ENCODE data around the gene PATL1.
A peak's percentile ranks its signal among the peaks of the same experiment; 100 is the strongest.

Gene PATL1

GRCh38 chr11:59676205-59676604 lies 7.4 kb upstream of the PATL1 start:
- ChIA-PET CTCF (interaction anchor here (10.6 kb wide), 1 partner anchor 137 kb away, joined by 91 read pairs; no protein-coding TSS in a partner anchor), POLR2A (no interaction called here)
- DNase-seq (ENCODE audit: extremely low spot score) = no peak
- no peak for TF ChIP-seq CTCF (IDR thresholded peaks at IDR 0.05; ENCODE audit: control extremely low read depth, extremely low read depth, low read depth, missing control alignments)

- ChIA-PET POLR2A (no interaction called here), CTCF (interaction anchor here (10.6 kb wide), 1 partner anchor 135 kb away, joined by 91 read pairs; no protein-coding TSS in a partner anchor)
- DNase-seq (ENCODE audit: extremely low spot score) = no peak
- no peak for TF ChIP-seq CTCF (IDR thresholded peaks at IDR 0.05; ENCODE audit: control extremely low read depth, extremely low read depth, low read depth, missing control alignments)
Observed at GRCh38 chr11:59674291-59674690, 5.5 kb upstream of the PATL1 start.

DNA sequence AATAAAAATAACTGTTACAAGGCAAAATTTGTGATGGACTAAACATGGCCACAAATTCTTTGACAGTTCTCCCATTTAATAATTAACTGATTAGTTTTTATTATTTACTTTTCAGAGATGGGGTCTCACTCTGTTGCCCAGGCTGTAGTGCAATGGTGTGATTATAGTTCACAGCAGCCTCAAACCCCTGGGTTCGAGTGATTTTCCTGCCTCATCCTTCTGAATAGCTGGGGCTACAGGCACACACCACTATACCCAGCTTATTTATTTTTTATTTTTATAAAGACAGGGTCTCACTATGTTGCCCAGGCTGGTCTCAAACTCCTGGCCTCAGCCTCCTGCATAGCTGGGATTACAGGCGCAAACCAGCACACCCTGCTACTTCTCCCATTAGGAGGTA lies 4.5 kb upstream of the PATL1 start:
- no peak for TF ChIP-seq CTCF (IDR thresholded peaks at IDR 0.05; ENCODE audit: control extremely low read depth, extremely low read depth, low read depth, missing control alignments)
- DNase-seq (ENCODE audit: extremely low spot score) = no peak
- ChIA-PET CTCF (interaction anchor here (1.1 to 10.6 kb wide), 2 partner anchors 80 to 134 kb away, joined by 4 to 91 read pairs; no protein-coding TSS in a partner anchor), POLR2A (no interaction called here)

DNA sequence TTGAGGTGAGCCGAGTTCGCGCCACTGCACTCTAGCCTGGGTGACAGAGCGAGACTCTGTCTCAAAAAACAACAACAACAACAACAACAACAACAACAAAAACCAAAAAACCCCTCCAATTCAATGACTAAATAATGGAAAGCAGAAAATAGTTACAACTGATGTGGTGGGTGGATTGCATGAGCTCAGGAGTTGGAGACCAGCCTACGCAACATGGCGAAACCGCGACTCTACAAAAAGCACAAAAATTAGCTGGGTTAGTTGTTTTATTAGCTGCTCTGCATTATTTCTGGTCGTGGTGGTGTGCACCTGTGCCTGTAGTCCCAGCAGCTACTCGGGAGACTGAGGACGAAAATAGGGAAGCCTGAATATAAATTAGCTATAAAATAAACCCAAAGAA lies 2.6 kb upstream of the PATL1 start:
- ChIA-PET CTCF (interaction anchor here (0.9 to 10.6 kb wide), 4 partner anchors 9 to 513 kb away, joined by 3 to 91 read pairs (median 8); no protein-coding TSS in a partner anchor), POLR2A (no interaction called here)
- no peak for DNase-seq (ENCODE audit: extremely low spot score)
- TF ChIP-seq CTCF (IDR thresholded peaks at IDR 0.05; ENCODE audit: control extremely low read depth, extremely low read depth, low read depth, missing control alignments) = no peak

DNA sequence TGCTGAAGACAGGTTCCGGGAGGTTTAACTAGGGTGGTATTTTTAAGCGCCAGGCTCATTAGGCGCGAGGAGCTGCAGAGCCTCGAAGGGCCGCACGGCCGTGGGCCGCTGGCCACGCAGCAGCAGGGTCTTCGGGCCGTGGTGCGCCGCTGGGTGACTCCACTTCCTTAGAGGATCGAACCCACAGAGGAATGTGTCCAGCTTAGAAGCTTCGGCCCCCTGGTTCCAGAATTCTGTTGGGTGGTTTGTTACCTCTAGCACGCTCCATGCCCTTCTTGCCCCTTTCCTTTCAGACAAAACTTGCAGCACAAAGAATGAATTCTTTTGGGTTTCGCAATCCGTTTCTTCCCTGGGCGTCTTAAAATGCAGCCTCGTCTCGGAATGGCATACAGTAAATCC lies 773 bp upstream of the PATL1 start:
- ChIA-PET CTCF (interaction anchor here (1.0 to 1.9 kb wide), 8 partner anchors 9 to 140 kb away, joined by 3 to 11 read pairs (median 4); partner anchors contain the start of gene MRPL16), POLR2A (interaction anchor here (0.5 to 2.5 kb wide), 12 partner anchors 8 to 1803 kb away, joined by 3 to 19 read pairs (median 4); partner anchors contain the start of genes MRPL16 and OSBP)
- no peak for DNase-seq (ENCODE audit: extremely low spot score)
- TF ChIP-seq CTCF (IDR thresholded peaks at IDR 0.05; ENCODE audit: control extremely low read depth, extremely low read depth, low read depth, missing control alignments) = no peak

DNA sequence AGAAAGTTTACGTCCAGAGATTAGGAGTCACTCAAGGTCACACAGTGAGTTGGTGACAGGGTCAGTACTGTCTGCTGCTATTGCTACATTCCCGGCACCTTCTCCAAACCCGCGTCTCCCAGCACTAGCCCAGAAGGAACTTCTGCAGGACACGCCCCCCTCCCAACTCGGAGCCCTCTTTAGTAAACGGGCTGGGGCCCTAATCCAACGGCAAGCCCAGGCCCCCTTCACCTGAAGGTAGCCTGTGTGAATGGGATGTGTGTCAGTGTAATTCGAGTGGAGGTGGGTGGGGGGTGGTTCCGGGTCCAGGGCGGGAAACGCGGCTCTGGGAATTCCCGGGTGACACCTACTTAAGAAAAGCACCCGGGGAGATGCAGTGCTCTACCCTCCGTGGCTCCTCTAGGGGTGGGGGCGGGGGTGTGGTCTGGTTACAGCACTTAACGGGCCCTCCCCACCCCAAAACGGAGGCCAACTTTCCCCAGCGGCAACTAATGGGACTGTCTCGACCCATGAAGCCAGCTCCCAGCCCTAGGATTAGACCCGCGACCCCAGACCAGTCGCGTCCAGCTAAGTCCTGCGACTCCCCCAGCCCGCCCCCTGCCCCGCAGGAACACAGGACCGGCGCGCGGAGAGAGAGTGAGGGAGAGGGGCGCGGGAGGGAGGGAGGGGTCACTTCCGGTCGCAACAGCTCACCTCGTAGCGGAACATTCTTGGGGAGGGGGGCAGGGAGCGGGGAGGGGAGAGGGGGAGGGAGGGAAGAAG lies 468 bp downstream of the PATL1 start:
- ChIA-PET POLR2A (interaction anchor here (0.8 to 2.5 kb wide), 7 partner anchors 53 to 791 kb away, joined by 3 to 19 read pairs (median 4); partner anchors contain the start of genes MRPL16 and OSBP), CTCF (interaction anchor here (0.9 to 1.9 kb wide), 9 partner anchors 7 to 131 kb away, joined by 3 to 11 read pairs (median 4); no protein-coding TSS in a partner anchor)
- no peak for TF ChIP-seq CTCF (IDR thresholded peaks at IDR 0.05; ENCODE audit: control extremely low read depth, extremely low read depth, low read depth, missing control alignments)
- peak; percentile 65 for DNase-seq (ENCODE audit: extremely low spot score)
